ENCODE measurements around the gene BLM. TPM values are rescaled to one million over a fixed set of nuclear protein-coding genes. Genes with fewer than 3 reads are reported as not detected.

The BLM gene
- total and polyA plus RNA-seq, 10 of the 15 experiments (the other 5 are each of a cell fraction or from before 2014, with no cell fraction given): 23.0 to 68.4 (median 43.9) TPM

GRCh38 chr15:90681056-90681455 lies 36.1 kb upstream of the BLM start (continued):
- no peak for TF ChIP-seq IKZF2 (IDR thresholded peaks at IDR 0.05)
- no peak for TF ChIP-seq SMC3 (IDR thresholded peaks at IDR 0.05; ENCODE audit: borderline replicate concordance, low read length)
- no peak for TF ChIP-seq SRF (IDR thresholded peaks at IDR 0.05; ENCODE audit: low read depth in 2 of 2, low read length in 2 of 2)
- no peak for TF ChIP-seq E2F4 (IDR thresholded peaks at IDR 0.05; ENCODE audit: low read depth, low read length)
- TF ChIP-seq RELB (IDR thresholded peaks at IDR 0.05; ENCODE audit: low read depth): no peak
- no peak for TF ChIP-seq SIN3A (IDR thresholded peaks at IDR 0.05; ENCODE audit: low read depth, low read length)

GRCh38 chr15:90681480-90681879 lies 35.7 kb upstream of the BLM start:
- H3K9me3 ChIP-seq (replicated peaks; ENCODE audit: control insufficient read depth, insufficient read depth, low read length): no peaks in the 10 kb centered on the region; the same call in 2 of the 3 replicates
- 80% methylated on average over 9 of the region's 9 CpGs for WGBS (ENCODE audit: insufficient coverage, insufficient replicate concordance, low lambda C conversion rate, missing lambda C conversion rate)
- CTCF ChIA-PET: interaction anchor here (0.7 to 1.6 kb wide), 2 partner anchors 11 to 34 kb away, joined by 3 to 6 read pairs; no protein-coding TSS in a partner anchor
- TF ChIP-seq SREBF1 (IDR thresholded peaks at IDR 0.05; ENCODE audit: low read length): no peak
- no peak for TF ChIP-seq TAF1 (IDR thresholded peaks at IDR 0.05; ENCODE audit: borderline replicate concordance, low read depth, low read length)
- no peak for TF ChIP-seq NR2F1 (conservative IDR thresholded peaks at IDR 0.05)
- TF ChIP-seq HDAC2 (IDR thresholded peaks at IDR 0.05): no peak
- no peak for TF ChIP-seq ZNF384 (IDR thresholded peaks at IDR 0.05; ENCODE audit: borderline replicate concordance, low read depth, low read length)
- no peak for TF ChIP-seq ZNF207 (IDR thresholded peaks at IDR 0.05; ENCODE audit: borderline replicate concordance)
- no peak for TF ChIP-seq PBX3 (IDR thresholded peaks at IDR 0.05; ENCODE audit: insufficient replicate concordance, low read depth, low read length)
- TF ChIP-seq MTA3 (IDR thresholded peaks at IDR 0.05; ENCODE audit: borderline replicate concordance, low read length): no peak
- TF ChIP-seq BRCA1 (IDR thresholded peaks at IDR 0.05; ENCODE audit: low read depth, low read length): no peak
- H3K4me2 ChIP-seq (ENCODE audit: control insufficient read depth, insufficient read depth): no peak overlapping the region
- RAD21 ChIA-PET (ENCODE audit: unreplicated experiment): no interaction called here
- peaks cover 39% of the 10 kb centered on the region for H3K4me1 ChIP-seq (ENCODE audit: control insufficient read depth, insufficient read depth, low read length)
- no peak overlapping the region for H3K9ac ChIP-seq (ENCODE audit: control insufficient read depth, insufficient read depth, low read length)
- POLR2A ChIA-PET: interaction anchor here (0.9 to 1.2 kb wide), 2 partner anchors 25 to 121 kb away, joined by 3 read pairs; no protein-coding TSS in a partner anchor
- DNase-seq (ENCODE audit: low read depth, low spot score) (no peak), FAIRE-seq (no peak), ATAC-seq (no peak)
- H3K36me3 ChIP-seq (ENCODE audit: control insufficient read depth in 2 of 2, insufficient read depth in 2 of 2, low read length in 1 of 2): no peaks in the 10 kb centered on the region
- no peaks in the 10 kb centered on the region for H3K79me2 ChIP-seq (ENCODE audit: control insufficient read depth, insufficient read depth, low read length)
- in situ Hi-C loops (cut with MboI): no loop called here
- intact Hi-C loops (cut with micrococcal nuclease; ENCODE audit: unreplicated experiment): no loop called here
- SMC1A ChIA-PET (ENCODE audit: uncharacterized antibody, unreplicated experiment): interaction anchor here (6.9 kb wide), 1 partner anchor 14 kb away, joined by 112 read pairs; no protein-coding TSS in a partner anchor
- no peak overlapping the region for H3K4me3 ChIP-seq
- H2AFZ ChIP-seq (ENCODE audit: control insufficient read depth, low read depth, low read length): no peak overlapping the region
- H3K27ac ChIP-seq (ENCODE audit: control insufficient read depth, insufficient read depth): no peak overlapping the region
- no TSS peak for BruUV-seq (replicated peaks)
- no peaks in the 10 kb centered on the region for H4K20me1 ChIP-seq (ENCODE audit: control insufficient read depth, insufficient read depth)
- H3K27me3 ChIP-seq (replicated peaks in 1 of 2; ENCODE audit: control insufficient read depth in 2 of 2, insufficient read depth in 2 of 2, low read length in 1 of 2): no peaks in the 10 kb centered on the region

Data from GM12878 (cell line).